Liver (tissue), 9 donors: ENCODE measurements around the gene PGS1. TPM values are rescaled to one million over a fixed set of nuclear protein-coding genes. Genes with fewer than 3 reads are reported as not detected.

ENCODE experiments used
- DNase-seq: peaks from one replicate; pipeline ENCODE4 v3.0.0-alpha.2; 2017; ENCODE audit warnings: low spot score
- H3K27ac ChIP-seq, 2 donors: one replicate each; pipeline ENCODE4 v1.7.0; 2013; ENCODE audit warnings: inconsistent platforms in 2 of 2, low read length in 2 of 2, control low read depth in 1 of 2, low read depth in 1 of 2, mild to moderate bottlenecking in 1 of 2
- H3K27me3 ChIP-seq, 4 donors: one replicate each; pipeline versions ENCODE4 v1.6.1 to v1.7.0; 2013; ENCODE audit warnings: low read length in 3 of 4, inconsistent platforms in 1 of 4, mild to moderate bottlenecking in 1 of 4, moderate library complexity in 1 of 4; ENCODE audit not compliant: control insufficient read depth in 4 of 4, insufficient read depth in 4 of 4
- H3K36me3 ChIP-seq, 4 donors: one replicate each; pipeline versions ENCODE4 v1.6.1 to v1.7.0; 2013; ENCODE audit warnings: low read length in 3 of 4, mild to moderate bottlenecking in 3 of 4, low read depth in 1 of 4, moderate library complexity in 1 of 4; ENCODE audit not compliant: control insufficient read depth in 4 of 4, insufficient read depth in 3 of 4
- H3K4me1 ChIP-seq, 4 donors: one replicate each; pipeline versions ENCODE4 v1.6.1 to v1.7.0; 2013; ENCODE audit warnings: low read length in 3 of 4, mild to moderate bottlenecking in 3 of 4, moderate library complexity in 1 of 4; ENCODE audit not compliant: control insufficient read depth in 4 of 4, insufficient read depth in 4 of 4
- H3K4me3 ChIP-seq, 3 donors: one replicate each; pipeline versions ENCODE4 v1.6.1 to v1.7.0; 2013; ENCODE audit warnings: low read length in 3 of 3, control low read depth in 1 of 3, low read depth in 1 of 3, mild to moderate bottlenecking in 1 of 3
- H3K9ac ChIP-seq, 2 donors: one replicate each; pipeline ENCODE4 v1.7.0; 2013; ENCODE audit warnings: low read length in 2 of 2, mild to moderate bottlenecking in 2 of 2, moderate library complexity in 2 of 2, control low read depth in 1 of 2, low read depth in 1 of 2
- H3K9me3 ChIP-seq, 4 donors: one replicate each; pipeline versions ENCODE4 v1.6.1 to v1.7.0; 2013; ENCODE audit warnings: low read length in 3 of 4; ENCODE audit not compliant: control insufficient read depth in 4 of 4
- EGR1 ChIP-seq, 2 donors: IDR thresholded peaks; 2 replicates each; pipeline ENCODE4 v1.6.1; 2016 to 2018; ENCODE audit warnings: antibody characterized with exemption in 2 of 2, low read depth in 2 of 2
- FOXA1 ChIP-seq: IDR thresholded peaks from 2 replicates; pipeline ENCODE4 v1.6.1; 2016; ENCODE audit warnings: antibody characterized with exemption
- FOXA2 ChIP-seq: IDR thresholded peaks from 2 replicates; pipeline ENCODE4 v1.6.1; 2016; ENCODE audit warnings: antibody characterized with exemption
- GABPA ChIP-seq, 2 donors: IDR thresholded peaks in 1 of 2; conservative IDR thresholded peaks in 1 of 2; 2 replicates each; pipeline ENCODE4 v1.6.1; 2016; ENCODE audit warnings: antibody characterized with exemption in 2 of 2, mild to moderate bottlenecking in 1 of 2, moderate library complexity in 1 of 2
- HNF4A ChIP-seq, 2 donors: conservative IDR thresholded peaks; 2 replicates each; pipeline ENCODE4 v1.6.1; 2016; ENCODE audit warnings: antibody characterized with exemption in 2 of 2, mild to moderate bottlenecking in 2 of 2
- JUND ChIP-seq, 2 donors: IDR thresholded peaks; 2 replicates each; pipeline ENCODE4 v1.6.1; 2016; ENCODE audit warnings: antibody characterized with exemption in 2 of 2
- NR2F2 ChIP-seq: IDR thresholded peaks from 2 replicates; pipeline ENCODE4 v1.6.1; 2016; ENCODE audit warnings: antibody characterized with exemption
- RAD21 ChIP-seq, 2 donors: IDR thresholded peaks; 2 replicates each; pipeline ENCODE4 v1.6.1; 2016; ENCODE audit warnings: antibody characterized with exemption in 2 of 2, mild to moderate bottlenecking in 2 of 2
- RXRA ChIP-seq, 2 donors: IDR thresholded peaks; 2 replicates each; pipeline ENCODE4 v1.6.1; 2017 to 2018; ENCODE audit warnings: antibody characterized with exemption in 2 of 2, mild to moderate bottlenecking in 1 of 2
- SP1 ChIP-seq: IDR thresholded peaks from 2 replicates; pipeline ENCODE4 v1.6.1; 2018; ENCODE audit warnings: antibody characterized with exemption, mild to moderate bottlenecking
- TAF1 ChIP-seq: conservative IDR thresholded peaks from 2 replicates; pipeline ENCODE4 v1.6.1; 2016; ENCODE audit warnings: antibody characterized with exemption, mild to moderate bottlenecking
- YY1 ChIP-seq: IDR thresholded peaks from 2 replicates; pipeline ENCODE4 v1.6.1; 2016; ENCODE audit warnings: antibody characterized with exemption, mild to moderate bottlenecking
- WGBS: extraction: QIAGEN DNeasy Blood & Tissue Kit; methylation state at CpG from one replicate; pipeline ENCODE4 v1.1.7; 2013; 5-methylcytosine and 5-hydroxymethylcytosine counted together
- polyA plus RNA-seq, 2 donors: library from polyadenylated mRNA; stranded (reverse) in 1 of 2; unstranded in 1 of 2; fragments of 200-250 nt in 1 of 2; fragments of >200 nt in 1 of 2; fragmentation: Nextera tagmentation in 1 of 2; extraction: Ambion mirVana in 1 of 2; gene quantifications; one replicate each; pipeline versions ENCODE4 v1.2.1 to v1.2.3, GENCODE V29; 2013 to 2015
- total RNA-seq, 2 donors: library from RNA; depleted of rRNA; stranded (reverse); fragments of >200 nt; gene quantifications; one replicate each; pipeline ENCODE4 v1.2.3, GENCODE V29; 2014
- TF ChIP-seq, protein P1 (sequence below): IDR thresholded peaks from 2 replicates; pipeline ENCODE4 v1.6.1; 2016; ENCODE audit warnings: antibody characterized with exemption
- TF ChIP-seq, protein P2 (sequence below): IDR thresholded peaks from 2 replicates; pipeline ENCODE4 v1.6.1; 2016; ENCODE audit warnings: antibody characterized with exemption
- TF ChIP-seq, protein P3 (sequence below): fragments of 150-350 bp; IDR thresholded peaks from 2 replicates; pipeline ENCODE4 v1.5.1; 2017; ENCODE audit warnings: improper control_type of control experiment, low read depth, low read length; ENCODE audit not compliant: missing input control
- donor health status: healthy.
- donor health status: healthy.
- donor health status: healthy.
- donor health status: healthy.
- donor health status: healthy.

PGS1 gene
- total and polyA plus RNA-seq, 4 donors: 8.1 to 24.1 (median 12.2) TPM

DNA sequence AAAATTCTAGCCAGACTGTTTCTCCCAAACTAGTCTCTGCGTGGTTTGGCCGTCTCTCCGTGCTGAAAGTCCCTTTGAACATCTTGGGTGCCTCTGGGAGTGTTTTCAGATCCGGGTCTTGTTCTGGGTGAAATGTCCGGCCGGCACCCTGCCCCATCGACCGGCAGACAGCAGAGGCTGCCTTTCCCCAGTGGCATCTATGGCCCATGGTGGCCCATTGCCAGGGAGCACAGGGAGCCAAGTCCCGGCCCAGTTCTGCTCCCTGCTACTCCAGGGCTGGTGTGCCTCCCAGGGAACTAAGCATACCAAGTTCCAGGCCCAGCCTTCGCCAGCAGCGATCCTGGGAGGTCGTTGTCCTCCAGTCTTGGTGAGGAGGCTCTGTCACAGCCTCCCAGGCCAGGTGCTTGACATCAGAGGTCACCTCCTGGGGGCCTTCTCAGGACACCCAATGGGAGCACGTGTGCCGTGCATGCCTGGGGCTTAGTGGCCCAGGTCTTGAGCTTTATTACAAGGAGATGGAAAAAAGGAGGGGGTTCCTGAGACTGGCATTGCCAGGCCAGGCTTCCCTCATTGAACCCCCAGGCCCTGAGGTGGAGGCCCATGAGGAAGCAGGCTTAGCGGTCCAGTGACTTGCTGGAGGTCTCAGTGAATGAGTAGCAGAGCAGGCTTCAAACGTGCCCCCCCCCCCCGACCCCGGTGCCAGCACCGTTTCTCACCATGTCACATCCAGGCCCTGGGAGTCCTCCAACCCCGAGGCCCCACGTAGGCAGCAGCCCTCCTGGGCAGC is 54.0 kb downstream of the PGS1 start:
- DNase-seq: no peak
- WGBS: 44% methylated on average over 21 of the region's 21 CpGs
- Histone ChIP-seq H3K4me3 (no peak overlapping the region), H3K27me3 (no peaks in the 10 kb centered on the region), H3K9me3 (no peaks in the 10 kb centered on the region), H3K36me3 (peaks cover 0 to 9% (median 0%) of the 10 kb centered on the region in 4 donors), H3K9ac (no peak overlapping the region), H3K4me1 (peaks cover 2 to 10% (median 5%) of the 10 kb centered on the region in 4 donors), H3K27ac (no peak overlapping the region)
- TF ChIP-seq NR2F2 (no peak), EGR1 (IDR thresholded peaks at IDR 0.05; ENCODE audit: low read depth in 2 of 2) (no peak), GABPA (IDR thresholded peaks at IDR 0.05 in 1 of 2, conservative IDR thresholded peaks at IDR 0.05 in 1 of 2) (no peak), HNF4A (conservative IDR thresholded peaks at IDR 0.05) (no peak), RXRA (IDR thresholded peaks at IDR 0.05) (no peak), JUND (IDR thresholded peaks at IDR 0.05) (no peak), SP1 (no peak), TAF1 (no peak), RAD21 (IDR thresholded peaks at IDR 0.05) (no peak), YY1 (no peak), FOXA1 (no peak)
- TF ChIP-seq, protein P1, sequence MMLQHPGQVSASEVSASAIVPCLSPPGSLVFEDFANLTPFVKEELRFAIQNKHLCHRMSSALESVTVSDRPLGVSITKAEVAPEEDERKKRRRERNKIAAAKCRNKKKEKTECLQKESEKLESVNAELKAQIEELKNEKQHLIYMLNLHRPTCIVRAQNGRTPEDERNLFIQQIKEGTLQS: no peak
- TF ChIP-seq, protein P2, sequence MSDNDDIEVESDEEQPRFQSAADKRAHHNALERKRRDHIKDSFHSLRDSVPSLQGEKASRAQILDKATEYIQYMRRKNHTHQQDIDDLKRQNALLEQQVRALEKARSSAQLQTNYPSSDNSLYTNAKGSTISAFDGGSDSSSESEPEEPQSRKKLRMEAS: no peak
- TF ChIP-seq, protein P3, sequence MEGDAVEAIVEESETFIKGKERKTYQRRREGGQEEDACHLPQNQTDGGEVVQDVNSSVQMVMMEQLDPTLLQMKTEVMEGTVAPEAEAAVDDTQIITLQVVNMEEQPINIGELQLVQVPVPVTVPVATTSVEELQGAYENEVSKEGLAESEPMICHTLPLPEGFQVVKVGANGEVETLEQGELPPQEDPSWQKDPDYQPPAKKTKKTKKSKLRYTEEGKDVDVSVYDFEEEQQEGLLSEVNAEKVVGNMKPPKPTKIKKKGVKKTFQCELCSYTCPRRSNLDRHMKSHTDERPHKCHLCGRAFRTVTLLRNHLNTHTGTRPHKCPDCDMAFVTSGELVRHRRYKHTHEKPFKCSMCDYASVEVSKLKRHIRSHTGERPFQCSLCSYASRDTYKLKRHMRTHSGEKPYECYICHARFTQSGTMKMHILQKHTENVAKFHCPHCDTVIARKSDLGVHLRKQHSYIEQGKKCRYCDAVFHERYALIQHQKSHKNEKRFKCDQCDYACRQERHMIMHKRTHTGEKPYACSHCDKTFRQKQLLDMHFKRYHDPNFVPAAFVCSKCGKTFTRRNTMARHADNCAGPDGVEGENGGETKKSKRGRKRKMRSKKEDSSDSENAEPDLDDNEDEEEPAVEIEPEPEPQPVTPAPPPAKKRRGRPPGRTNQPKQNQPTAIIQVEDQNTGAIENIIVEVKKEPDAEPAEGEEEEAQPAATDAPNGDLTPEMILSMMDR: no peak

DNA sequence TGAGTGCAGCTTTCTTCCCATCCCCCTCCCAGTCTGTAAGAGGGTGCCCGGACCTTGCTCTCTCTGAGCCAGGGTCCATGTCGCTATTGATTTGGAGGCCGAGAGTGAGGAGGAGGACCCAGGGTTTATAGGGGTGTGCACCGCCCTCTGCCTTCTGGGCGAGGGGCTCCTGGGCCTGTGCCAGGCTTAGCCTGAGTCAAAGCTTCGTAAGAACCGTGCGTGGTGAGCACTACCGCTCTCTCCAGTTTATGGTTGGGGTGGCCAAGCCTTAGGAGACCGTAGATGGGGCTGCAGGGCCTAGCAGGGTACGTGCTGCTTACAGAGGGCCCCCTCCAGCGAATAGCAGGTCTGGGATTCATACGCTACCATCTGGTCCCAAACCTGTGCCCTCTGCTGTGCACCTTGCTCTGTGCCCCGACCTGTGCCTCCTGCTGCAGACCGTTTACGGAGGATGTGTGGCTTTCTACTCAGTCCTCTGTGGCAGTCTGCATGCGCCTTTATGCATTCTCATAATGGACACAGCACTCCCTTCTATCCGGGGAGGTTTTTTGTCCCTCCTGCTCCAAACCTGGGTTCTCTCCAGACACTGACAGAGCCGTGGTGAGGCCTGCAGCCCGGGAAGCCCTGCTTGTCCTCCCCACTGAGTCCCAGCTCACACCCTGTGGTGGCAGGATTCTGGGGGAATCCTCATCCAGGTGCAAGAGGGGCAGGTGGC is 54.7 kb downstream of the PGS1 start:
- DNase-seq: no peak
- 66% methylated on average over 20 of the region's 20 CpGs for WGBS
- Histone ChIP-seq H3K27ac (no peak overlapping the region), H3K27me3 (no peaks in the 10 kb centered on the region), H3K36me3 (peaks cover 0 to 9% (median 0%) of the 10 kb centered on the region in 4 donors), H3K4me3 (no peak overlapping the region), H3K4me1 (peaks cover 2 to 10% (median 5%) of the 10 kb centered on the region in 4 donors), H3K9me3 (no peaks in the 10 kb centered on the region), H3K9ac (no peak overlapping the region)
- TF ChIP-seq HNF4A (conservative IDR thresholded peaks at IDR 0.05) (no peak), JUND (IDR thresholded peaks at IDR 0.05) (no peak), RAD21 (IDR thresholded peaks at IDR 0.05) (no peak), TAF1 (no peak), SP1 (no peak), EGR1 (IDR thresholded peaks at IDR 0.05; ENCODE audit: low read depth in 2 of 2) (no peak), FOXA1 (no peak), FOXA2 (no peak), NR2F2 (no peak)
- TF ChIP-seq, protein P1: no peak
